Cardiac fibroblast (primary cell): ENCODE measurements around the gene ATXN2.
"Not testable (repeated sequence)": the region's sequence is repeated elsewhere in the genome, so short reads cannot be mapped to it uniquely, and the experiment has no call there.

Source experiments
- DNase-seq, 2 donors: peaks; one replicate each; pipeline versions ENCODE4 v3.0.0 to v3.0.0-alpha.2; 2010; ENCODE audit warnings: low read depth in 2 of 2
- H3K4me3 ChIP-seq, 2 donors: replicated peaks in 1 of 2; 1 replicate in 1 of 2; 2 replicates in 1 of 2; pipeline ENCODE4 v1.5.1; 2011; ENCODE audit warnings: low read depth in 2 of 2, low read length in 2 of 2, mild to moderate bottlenecking in 2 of 2, moderate library complexity in 1 of 2
- CTCF ChIP-seq: IDR thresholded peaks from one replicate; pipeline ENCODE4 v1.5.1; 2011; ENCODE audit warnings: low read depth, mild to moderate bottlenecking, low read length, inconsistent platforms

ATXN2 gene

GRCh38 chr12:111607239-111607638 lies 8.1 kb upstream of the ATXN2 start:
- TF ChIP-seq CTCF: no peak
- H3K4me3 ChIP-seq: no peak overlapping the region
- no peak for DNase-seq

GRCh38 chr12:111606767-111607230 lies 7.7 kb upstream of the ATXN2 start:
- no peak for TF ChIP-seq CTCF
- H3K4me3 ChIP-seq: no peak overlapping the region
- DNase-seq: no peak

GRCh38 chr12:111605911-111606766 lies 7.0 kb upstream of the ATXN2 start:
- no peak for TF ChIP-seq CTCF
- peak in 1 of 2 donors; percentile 4 for DNase-seq

GRCh38 chr12:111602857-111603256 lies 3.7 kb upstream of the ATXN2 start:
- DNase-seq, H3K4me3 ChIP-seq: not testable (repeated sequence)

More at GRCh38 chr12:111605911-111606766, 7.0 kb upstream of the ATXN2 start:
- no peak overlapping the region for H3K4me3 ChIP-seq

GRCh38 chr12:111602348-111602747 lies 3.2 kb upstream of the ATXN2 start:
- H3K4me3 ChIP-seq: no peak overlapping the region
- TF ChIP-seq CTCF: no peak
- DNase-seq: no peak

- DNase-seq, H3K4me3 ChIP-seq: not testable (repeated sequence)
Observed at GRCh38 chr12:111600986-111601385, 1.9 kb upstream of the ATXN2 start.

GRCh38 chr12:111600205-111600642 lies 1.1 kb upstream of the ATXN2 start:
- TF ChIP-seq CTCF: no peak
- peak overlapping the region; percentile 62 to 88 for H3K4me3 ChIP-seq
- DNase-seq: no peak
